ENCODE results near the gene GPR107.
"Not testable (repeated sequence)": the region's sequence is repeated elsewhere in the genome, so short reads cannot be mapped to it uniquely, and the experiment has no call there.

GRCh38 chr9:130017510-130017909 lies 36.2 kb upstream of the GPR107 start:
- TF ChIP-seq EZH2 (IDR thresholded peaks at IDR 0.05; ENCODE audit: borderline replicate concordance, insufficient read depth, low read depth, low read length, poor library complexity, severe bottlenecking), result not testable (repeated sequence)
- TF ChIP-seq, protein P1, sequence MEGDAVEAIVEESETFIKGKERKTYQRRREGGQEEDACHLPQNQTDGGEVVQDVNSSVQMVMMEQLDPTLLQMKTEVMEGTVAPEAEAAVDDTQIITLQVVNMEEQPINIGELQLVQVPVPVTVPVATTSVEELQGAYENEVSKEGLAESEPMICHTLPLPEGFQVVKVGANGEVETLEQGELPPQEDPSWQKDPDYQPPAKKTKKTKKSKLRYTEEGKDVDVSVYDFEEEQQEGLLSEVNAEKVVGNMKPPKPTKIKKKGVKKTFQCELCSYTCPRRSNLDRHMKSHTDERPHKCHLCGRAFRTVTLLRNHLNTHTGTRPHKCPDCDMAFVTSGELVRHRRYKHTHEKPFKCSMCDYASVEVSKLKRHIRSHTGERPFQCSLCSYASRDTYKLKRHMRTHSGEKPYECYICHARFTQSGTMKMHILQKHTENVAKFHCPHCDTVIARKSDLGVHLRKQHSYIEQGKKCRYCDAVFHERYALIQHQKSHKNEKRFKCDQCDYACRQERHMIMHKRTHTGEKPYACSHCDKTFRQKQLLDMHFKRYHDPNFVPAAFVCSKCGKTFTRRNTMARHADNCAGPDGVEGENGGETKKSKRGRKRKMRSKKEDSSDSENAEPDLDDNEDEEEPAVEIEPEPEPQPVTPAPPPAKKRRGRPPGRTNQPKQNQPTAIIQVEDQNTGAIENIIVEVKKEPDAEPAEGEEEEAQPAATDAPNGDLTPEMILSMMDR (IDR thresholded peaks at IDR 0.05), result not testable (repeated sequence)
